ENCODE data around the gene AP1S1. TPM values are rescaled to one million over a fixed set of nuclear protein-coding genes. Genes with fewer than 3 reads are reported as not detected.
"Not testable (repeated sequence)": the region's sequence is repeated elsewhere in the genome, so short reads cannot be mapped to it uniquely, and the experiment has no call there.

Gene AP1S1
- polyA plus RNA-seq, 1 experiment = 197 TPM

DNA sequence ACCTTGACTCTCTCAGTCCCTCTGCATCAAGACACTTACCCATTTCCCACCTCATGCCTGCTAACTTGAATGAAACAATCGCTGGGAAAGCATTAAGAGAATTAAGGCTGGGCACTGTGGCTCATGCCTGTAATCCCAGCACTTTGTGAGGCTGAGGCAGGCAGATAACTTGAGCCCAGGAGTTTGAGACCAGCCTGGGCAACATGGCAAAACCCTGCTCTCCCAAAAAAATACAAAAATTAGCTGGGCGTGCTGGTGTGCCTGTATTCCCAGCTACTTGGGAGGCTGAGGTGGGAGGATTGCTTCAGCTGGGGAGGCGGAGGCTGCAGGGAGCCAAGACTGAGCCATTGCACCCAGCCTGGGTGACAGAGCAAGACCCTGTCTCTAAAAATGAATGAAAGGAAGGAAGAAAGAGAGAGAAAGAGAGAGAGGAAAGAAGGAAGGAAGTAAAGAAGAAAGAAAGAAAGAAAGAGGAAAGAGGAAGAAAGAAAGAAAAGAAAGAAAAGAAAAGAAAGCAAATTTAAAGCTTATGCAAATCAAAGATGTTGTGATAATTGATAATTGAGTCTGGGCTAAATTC, 26.7 kb upstream of the AP1S1 start:
- Histone ChIP-seq H3K27ac (ENCODE audit: low read depth, low read length) (peak overlapping the region; percentile 68), H3K4me3 (ENCODE audit: low read depth, low read length) (peak overlapping the region; percentile 91), H3K9me3 (ENCODE audit: control insufficient read depth, insufficient read depth, low read length) (peaks cover 8% of the 10 kb centered on the region), H3K27me3 (ENCODE audit: control insufficient read depth, insufficient read depth, low read length) (no peaks in the 10 kb centered on the region)
- CTCF ChIA-PET = interaction anchor here (0.7 to 1.9 kb wide), 5 partner anchors 10 to 233 kb away, joined by 3 to 12 read pairs (median 4); no protein-coding TSS in a partner anchor
- TF ChIP-seq, protein P1, sequence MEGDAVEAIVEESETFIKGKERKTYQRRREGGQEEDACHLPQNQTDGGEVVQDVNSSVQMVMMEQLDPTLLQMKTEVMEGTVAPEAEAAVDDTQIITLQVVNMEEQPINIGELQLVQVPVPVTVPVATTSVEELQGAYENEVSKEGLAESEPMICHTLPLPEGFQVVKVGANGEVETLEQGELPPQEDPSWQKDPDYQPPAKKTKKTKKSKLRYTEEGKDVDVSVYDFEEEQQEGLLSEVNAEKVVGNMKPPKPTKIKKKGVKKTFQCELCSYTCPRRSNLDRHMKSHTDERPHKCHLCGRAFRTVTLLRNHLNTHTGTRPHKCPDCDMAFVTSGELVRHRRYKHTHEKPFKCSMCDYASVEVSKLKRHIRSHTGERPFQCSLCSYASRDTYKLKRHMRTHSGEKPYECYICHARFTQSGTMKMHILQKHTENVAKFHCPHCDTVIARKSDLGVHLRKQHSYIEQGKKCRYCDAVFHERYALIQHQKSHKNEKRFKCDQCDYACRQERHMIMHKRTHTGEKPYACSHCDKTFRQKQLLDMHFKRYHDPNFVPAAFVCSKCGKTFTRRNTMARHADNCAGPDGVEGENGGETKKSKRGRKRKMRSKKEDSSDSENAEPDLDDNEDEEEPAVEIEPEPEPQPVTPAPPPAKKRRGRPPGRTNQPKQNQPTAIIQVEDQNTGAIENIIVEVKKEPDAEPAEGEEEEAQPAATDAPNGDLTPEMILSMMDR (IDR thresholded peaks at IDR 0.05; ENCODE audit: low read depth, low read length) = no peak
- no peak for DNase-seq (ENCODE audit: low read depth, low spot score)
- POLR2A ChIA-PET = interaction anchor here (0.6 to 2.4 kb wide), 13 partner anchors 9 to 543 kb away, joined by 3 to 23 read pairs (median 4); partner anchors contain the start of genes TRIM56, VGF and ZNHIT1

DNA sequence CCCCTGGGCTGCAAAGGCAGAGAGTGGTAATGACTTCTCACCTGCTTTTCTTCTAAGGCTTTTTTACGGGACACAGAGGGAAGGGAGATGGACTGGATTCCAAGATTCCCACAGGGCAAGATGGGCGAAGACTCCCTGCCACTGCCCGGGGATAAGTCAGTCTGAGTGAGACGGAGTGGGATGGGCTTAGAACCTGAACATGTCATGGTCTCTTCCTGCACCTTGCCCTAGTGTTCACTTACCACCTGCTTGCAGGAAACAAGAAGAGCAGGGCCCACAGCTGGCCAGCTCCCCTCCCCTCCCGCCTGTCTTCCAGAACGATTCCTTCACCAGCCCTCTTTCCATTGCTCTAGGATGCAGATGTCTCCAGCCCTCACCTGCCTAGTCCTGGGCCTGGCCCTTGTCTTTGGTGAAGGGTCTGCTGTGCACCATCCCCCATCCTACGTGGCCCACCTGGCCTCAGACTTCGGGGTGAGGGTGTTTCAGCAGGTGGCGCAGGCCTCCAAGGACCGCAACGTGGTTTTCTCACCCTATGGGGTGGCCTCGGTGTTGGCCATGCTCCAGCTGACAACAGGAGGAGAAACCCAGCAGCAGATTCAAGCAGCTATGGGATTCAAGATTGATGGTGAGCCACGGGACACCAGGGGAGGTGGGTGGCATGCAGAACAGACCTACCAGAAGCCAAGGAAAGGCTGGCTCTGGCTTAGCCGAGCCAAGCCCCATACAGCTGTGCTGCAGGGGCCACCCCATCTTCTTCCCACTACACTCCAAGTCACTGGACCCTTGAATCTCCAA, 26.0 kb upstream of the AP1S1 start:
- CTCF ChIA-PET = interaction anchor here (0.7 to 1.4 kb wide), 4 partner anchors 10 to 234 kb away, joined by 3 to 4 read pairs (median 3); no protein-coding TSS in a partner anchor

DNA sequence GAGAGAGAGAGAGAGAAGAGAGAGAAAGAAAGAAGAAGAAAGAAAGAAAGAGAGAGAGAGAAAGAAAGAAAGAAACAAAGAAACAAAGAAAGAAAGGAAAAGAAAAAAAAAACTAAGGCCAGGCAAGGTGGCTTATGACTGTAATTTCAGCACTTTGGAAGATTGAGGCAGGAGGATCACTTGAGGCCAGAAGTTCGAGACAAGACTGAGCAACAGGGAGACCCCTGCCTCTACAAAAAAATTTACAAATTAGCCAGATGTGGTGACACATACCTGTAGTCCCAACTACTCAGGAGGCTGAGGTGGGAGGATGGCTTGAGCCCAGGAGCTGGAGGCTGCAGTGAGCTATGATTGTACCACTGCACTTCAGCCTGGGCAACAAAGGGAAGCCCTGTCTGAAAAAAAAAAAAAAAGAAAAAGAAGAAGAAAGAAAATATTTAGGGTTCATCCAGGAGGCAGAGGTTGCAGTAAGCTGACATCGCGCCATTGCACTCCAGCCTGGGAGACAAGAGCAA, 24.6 kb upstream of the AP1S1 start:
- H3K27me3 ChIP-seq (ENCODE audit: control insufficient read depth, insufficient read depth, low read length) = no peaks in the 10 kb centered on the region
- H3K9me3 ChIP-seq (ENCODE audit: control insufficient read depth, insufficient read depth, low read length) = peaks cover 8% of the 10 kb centered on the region
- TF ChIP-seq, protein P1 (IDR thresholded peaks at IDR 0.05; ENCODE audit: low read depth, low read length) = no peak
- H3K4me3 ChIP-seq (ENCODE audit: low read depth, low read length) = peak overlapping the region; percentile 31
- ChIA-PET POLR2A (interaction anchor here (1.4 kb wide), 1 partner anchor 12 kb away, joined by 4 read pairs; no protein-coding TSS in a partner anchor), CTCF (interaction anchor here (0.6 to 1.4 kb wide), 2 partner anchors 14 to 15 kb away, joined by 3 to 6 read pairs; no protein-coding TSS in a partner anchor)
- H3K27ac ChIP-seq (ENCODE audit: low read depth, low read length) = no peak overlapping the region
- DNase-seq (ENCODE audit: low read depth, low spot score) = no peak

More for the DNA sequence above, 26.0 kb upstream of the AP1S1 start:
- Histone ChIP-seq H3K27ac (ENCODE audit: low read depth, low read length) (peak overlapping the region; percentile 57), H3K4me3 (ENCODE audit: low read depth, low read length) (peak overlapping the region; percentile 91), H3K27me3 (ENCODE audit: control insufficient read depth, insufficient read depth, low read length) (no peaks in the 10 kb centered on the region), H3K9me3 (ENCODE audit: control insufficient read depth, insufficient read depth, low read length) (peaks cover 8% of the 10 kb centered on the region)
- DNase-seq (ENCODE audit: low read depth, low spot score) = no peak
- POLR2A ChIA-PET = interaction anchor here (1.9 to 2.4 kb wide), 3 partner anchors 11 to 43 kb away, joined by 5 to 18 read pairs (median 7); partner anchors contain the start of genes TRIM56 and VGF
- TF ChIP-seq, protein P1 (IDR thresholded peaks at IDR 0.05; ENCODE audit: low read depth, low read length) = no peak

DNA sequence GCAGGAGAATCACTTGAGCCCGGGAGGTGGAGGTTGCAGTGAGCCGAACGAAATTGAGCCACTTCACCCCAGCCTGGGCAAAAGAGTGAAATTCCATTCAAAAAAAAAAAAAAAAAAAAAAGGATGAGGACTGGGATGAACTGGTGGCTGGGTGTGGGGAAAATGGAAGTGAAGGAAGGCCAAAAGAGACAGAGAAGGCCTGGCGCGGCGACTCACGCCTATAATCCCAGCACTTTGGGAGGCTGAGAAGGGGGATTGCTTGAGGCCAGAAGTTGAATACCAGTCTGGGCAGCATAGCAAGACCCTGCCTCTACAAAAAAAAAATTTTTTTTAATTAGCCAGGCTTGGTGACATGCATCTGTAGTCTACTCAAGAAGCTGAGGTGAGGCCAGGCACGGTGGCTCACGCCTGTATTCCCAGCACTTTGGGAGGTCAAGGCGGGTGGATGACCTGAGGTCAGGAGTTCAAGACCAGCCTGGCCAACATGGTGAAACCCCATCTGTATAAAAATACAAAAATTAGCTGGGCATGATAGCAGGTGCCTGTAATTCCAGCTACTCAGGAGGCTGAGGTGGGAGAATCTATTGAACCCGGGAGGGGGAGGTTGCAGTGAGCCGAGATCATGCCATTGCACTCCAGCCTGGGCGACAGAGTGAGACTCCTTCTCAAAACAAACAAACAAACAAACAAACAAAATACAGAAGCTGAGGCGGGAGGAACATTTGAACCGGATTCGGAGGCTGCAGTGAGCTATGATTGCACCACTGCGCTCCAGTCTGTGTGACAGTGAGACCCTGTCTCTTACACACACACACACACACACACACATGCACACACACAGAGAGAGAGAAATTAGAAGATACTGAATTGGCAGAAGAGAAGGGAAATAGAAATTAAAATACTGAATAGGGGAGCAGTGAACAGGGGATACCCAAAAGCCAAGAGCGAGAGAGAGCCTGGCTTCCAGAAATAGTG, 21.4 kb upstream of the AP1S1 start:
- 0 out of 2 replicates have a peak overlapping the region, but pooled peaks have one; percentile 2 for H3K4me3 ChIP-seq (ENCODE audit: low read depth, low read length)
- CTCF ChIA-PET = interaction anchor here (2.3 to 3.1 kb wide), 3 partner anchors 11 to 60 kb away, joined by 10 to 26 read pairs (median 10); no protein-coding TSS in a partner anchor
- H3K27me3 ChIP-seq (ENCODE audit: control insufficient read depth, insufficient read depth, low read length); H3K9me3 ChIP-seq (ENCODE audit: control insufficient read depth, insufficient read depth, low read length); DNase-seq (ENCODE audit: low read depth, low spot score): not testable (repeated sequence)
- H3K27ac ChIP-seq (ENCODE audit: low read depth, low read length) = peak overlapping the region; percentile 52
- POLR2A ChIA-PET = interaction anchor here (2.9 kb wide), 1 partner anchor 10 kb away, joined by 12 read pairs; no protein-coding TSS in a partner anchor

Data from AG04450 (cell line).